Endodermal cell (in vitro differentiated cells): ENCODE results near the gene RFLNA. TPM values are rescaled to one million over a fixed set of nuclear protein-coding genes. Genes with fewer than 3 reads are reported as not detected.

Experiments
- DNase-seq: peaks from one replicate; pipeline ENCODE4 v3.0.0-alpha.2; 2017
- H3K27ac ChIP-seq: 2 replicates; pipeline ENCODE4 v1.5.1; 2013; ENCODE audit warnings: mild to moderate bottlenecking, low read depth, low read length, moderate library complexity
- H3K27me3 ChIP-seq: 2 replicates; pipeline ENCODE4 v1.6.1; 2013; ENCODE audit warnings: mild to moderate bottlenecking, low read length, moderate library complexity; ENCODE audit not compliant: insufficient read depth, control insufficient read depth, poor library complexity, severe bottlenecking
- H3K36me3 ChIP-seq: 2 replicates; pipeline ENCODE4 v1.7.0; 2013; ENCODE audit warnings: mild to moderate bottlenecking, low read length, moderate library complexity; ENCODE audit not compliant: control insufficient read depth, insufficient read depth
- H3K4me1 ChIP-seq: one replicate; pipeline ENCODE4 v1.7.0; 2013; ENCODE audit warnings: low read length; ENCODE audit not compliant: control insufficient read depth, insufficient read depth
- H3K4me3 ChIP-seq: 2 replicates; pipeline ENCODE4 v1.5.1; 2013; ENCODE audit warnings: mild to moderate bottlenecking, low read length, moderate library complexity
- H3K9ac ChIP-seq: 2 replicates; pipeline ENCODE4 v1.6.1; 2013; ENCODE audit warnings: mild to moderate bottlenecking, low read length, moderate library complexity; ENCODE audit not compliant: poor library complexity, severe bottlenecking; ENCODE audit errors: extremely low read depth
- H3K9me3 ChIP-seq: 2 replicates; pipeline ENCODE4 v1.6.1; 2013; ENCODE audit warnings: mild to moderate bottlenecking, low read length, moderate library complexity; ENCODE audit not compliant: control insufficient read depth
- H3K27ac Mint-ChIP-seq: 2 replicates; pipeline ENCODE4 v1.8.0; 2020; ENCODE audit warnings: mixed read lengths
- H3K27me3 Mint-ChIP-seq: 2 replicates; pipeline ENCODE4 v1.8.0; 2021; ENCODE audit warnings: mild to moderate bottlenecking, mixed read lengths; ENCODE audit not compliant: insufficient read depth
- H3K36me3 Mint-ChIP-seq: 2 replicates; pipeline ENCODE4 v1.8.0; 2020; ENCODE audit warnings: low read depth, mixed read lengths
- H3K4me1 Mint-ChIP-seq: 2 replicates; pipeline ENCODE4 v1.8.0; 2020; ENCODE audit warnings: mixed read lengths
- H3K4me3 Mint-ChIP-seq: 2 replicates; pipeline ENCODE4 v1.8.0; 2020; ENCODE audit warnings: mild to moderate bottlenecking, moderate library complexity, mixed read lengths
- H3K9me3 Mint-ChIP-seq: 2 replicates; pipeline ENCODE4 v1.8.0; 2020; ENCODE audit warnings: mild to moderate bottlenecking, mixed read lengths
- WGBS, 2 experiments: methylation state at CpG; one replicate each; pipeline versions ENCODE4 v1.1.5 to v1.1.7; 2013; ENCODE audit warnings: missing lambda C conversion rate in 2 of 2, mixed read lengths in 1 of 2; ENCODE audit not compliant: insufficient coverage in 1 of 2, insufficient read length in 1 of 2; 5-methylcytosine and 5-hydroxymethylcytosine counted together
- total RNA-seq, 2 donors: library from RNA; stranded (reverse); fragmentation: NEBNext Ultra II Directional in 1 of 2; extraction: Animal tissue kit (Norgen Biotek cat#: 25700) in 1 of 2; gene quantifications; 2 replicates in 1 of 2; 3 replicates in 1 of 2; pipeline ENCODE4 v1.2.1, GENCODE V29; 2021
- TF ChIP-seq, protein P1 (sequence below): fragments of 200-600 bp; sonication (generic); conservative IDR thresholded peaks from 2 replicates; pipeline ENCODE4 v1.5.0; 2021; ENCODE audit warnings: antibody characterized with exemption, mild to moderate bottlenecking

RFLNA gene
- total RNA-seq, 2 donors from 2014 or later, result 1.2 to 2.0 TPM

DNA sequence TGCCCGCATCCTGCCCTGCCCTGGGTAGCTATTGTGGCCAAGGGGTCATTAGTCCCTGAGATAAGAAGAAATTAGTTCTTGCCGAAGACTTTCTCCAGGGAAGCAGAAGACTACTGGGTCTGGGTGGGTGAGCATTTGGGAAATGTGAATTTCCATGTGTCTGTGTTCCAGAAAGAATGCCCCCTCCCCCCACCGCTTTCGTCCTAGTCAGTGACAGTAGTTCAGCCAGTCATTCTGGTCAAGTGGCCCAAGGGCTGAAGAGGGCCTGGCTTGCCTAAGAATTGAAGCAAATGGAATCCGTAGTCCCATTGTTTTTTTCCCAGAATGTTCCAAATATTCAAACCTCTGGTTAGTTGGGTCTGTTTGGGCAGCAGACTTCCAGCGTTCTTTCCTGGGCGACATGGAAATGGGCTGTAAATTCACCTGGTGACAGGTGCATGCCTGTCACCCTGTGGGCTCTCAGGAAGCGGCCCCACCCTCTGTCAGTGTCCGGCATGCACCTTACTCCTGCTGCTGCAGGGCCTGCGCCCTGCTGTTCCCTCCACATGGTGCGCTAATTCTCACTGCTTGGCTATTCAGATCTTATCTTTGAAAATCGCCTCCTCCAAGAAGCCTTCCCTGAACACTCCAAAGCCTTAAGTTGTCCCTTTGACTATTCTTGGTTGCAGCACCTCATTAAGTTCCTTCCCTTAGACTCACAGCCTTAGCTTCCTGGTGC, 1.4 kb upstream of the RFLNA start:
- Mint-ChIP-seq H3K36me3 (no peaks in the 10 kb centered on the region), H3K4me3 (peak overlapping the region; percentile 47), H3K27me3 (peaks cover 39% of the 10 kb centered on the region), H3K4me1 (peaks cover 16% of the 10 kb centered on the region), H3K27ac (no peak overlapping the region), H3K9me3 (peaks cover 1% of the 10 kb centered on the region)
- Histone ChIP-seq H3K9ac (no peak overlapping the region), H3K9me3 (peaks cover under 1% of the 10 kb centered on the region), H3K27me3 (peaks cover 28% of the 10 kb centered on the region), H3K4me1 (peaks cover 2% of the 10 kb centered on the region), H3K27ac (no peak overlapping the region), H3K4me3 (no peak overlapping the region), H3K36me3 (no peaks in the 10 kb centered on the region)
- 88 to 92% methylated on average over 9 to 12 of the region's 12 CpGs for WGBS, 2 experiments
- no peak for DNase-seq
- TF ChIP-seq, protein P1, sequence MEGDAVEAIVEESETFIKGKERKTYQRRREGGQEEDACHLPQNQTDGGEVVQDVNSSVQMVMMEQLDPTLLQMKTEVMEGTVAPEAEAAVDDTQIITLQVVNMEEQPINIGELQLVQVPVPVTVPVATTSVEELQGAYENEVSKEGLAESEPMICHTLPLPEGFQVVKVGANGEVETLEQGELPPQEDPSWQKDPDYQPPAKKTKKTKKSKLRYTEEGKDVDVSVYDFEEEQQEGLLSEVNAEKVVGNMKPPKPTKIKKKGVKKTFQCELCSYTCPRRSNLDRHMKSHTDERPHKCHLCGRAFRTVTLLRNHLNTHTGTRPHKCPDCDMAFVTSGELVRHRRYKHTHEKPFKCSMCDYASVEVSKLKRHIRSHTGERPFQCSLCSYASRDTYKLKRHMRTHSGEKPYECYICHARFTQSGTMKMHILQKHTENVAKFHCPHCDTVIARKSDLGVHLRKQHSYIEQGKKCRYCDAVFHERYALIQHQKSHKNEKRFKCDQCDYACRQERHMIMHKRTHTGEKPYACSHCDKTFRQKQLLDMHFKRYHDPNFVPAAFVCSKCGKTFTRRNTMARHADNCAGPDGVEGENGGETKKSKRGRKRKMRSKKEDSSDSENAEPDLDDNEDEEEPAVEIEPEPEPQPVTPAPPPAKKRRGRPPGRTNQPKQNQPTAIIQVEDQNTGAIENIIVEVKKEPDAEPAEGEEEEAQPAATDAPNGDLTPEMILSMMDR, result no peak

GRCh38 chr12:124295431-124296058, 652 bp downstream of the RFLNA start:
- H3K36me3 Mint-ChIP-seq, result no peaks in the 10 kb centered on the region
- H3K27ac Mint-ChIP-seq, result no peak overlapping the region
- TF ChIP-seq, protein P1, result no peak
- Histone ChIP-seq H3K36me3 (no peaks in the 10 kb centered on the region), H3K4me3 (peak overlapping the region; percentile 69), H3K4me1 (no peaks in the 10 kb centered on the region), H3K9ac (no peak overlapping the region), H3K27ac (no peak overlapping the region), H3K9me3 (no peaks in the 10 kb centered on the region), H3K27me3 (peaks cover 28% of the 10 kb centered on the region)
- WGBS, 2 experiments, result 17 to 46% methylated on average over 5 to 42 of the region's 42 CpGs
- DNase-seq, result peak; percentile 77
- peaks cover 47% of the 10 kb centered on the region for H3K27me3 Mint-ChIP-seq
- no peaks in the 10 kb centered on the region for H3K4me1 Mint-ChIP-seq
- H3K4me3 Mint-ChIP-seq, result peak overlapping the region; percentile 49
- no peaks in the 10 kb centered on the region for H3K9me3 Mint-ChIP-seq

- no peak overlapping the region for H3K9ac ChIP-seq
- H3K9me3 Mint-ChIP-seq, result no peaks in the 10 kb centered on the region
- peaks cover 28% of the 10 kb centered on the region for H3K27me3 ChIP-seq
- WGBS, 2 experiments, result 83 to 87% methylated on average over 14 to 21 of the region's 21 CpGs
- H3K27ac ChIP-seq, result no peak overlapping the region
- no peaks in the 10 kb centered on the region for H3K36me3 ChIP-seq
- no peaks in the 10 kb centered on the region for H3K36me3 Mint-ChIP-seq
- DNase-seq, result no peak
- peaks cover 47% of the 10 kb centered on the region for H3K27me3 Mint-ChIP-seq
- no peak overlapping the region for H3K27ac Mint-ChIP-seq
- peak overlapping the region; percentile 49 for H3K4me3 Mint-ChIP-seq
- H3K4me1 ChIP-seq, result peaks cover 6% of the 10 kb centered on the region
- peak overlapping the region; percentile 35 for H3K4me3 ChIP-seq
- TF ChIP-seq, protein P1, result no peak
- no peaks in the 10 kb centered on the region for H3K4me1 Mint-ChIP-seq
- H3K9me3 ChIP-seq, result no peaks in the 10 kb centered on the region
These were observed 1.5 kb downstream of the RFLNA start for GRCh38 chr12:124296295-124296915.
